GM18861 (cell line): ENCODE measurements around the gene CACNA1D.
A peak's percentile ranks its signal among the peaks of the same experiment; 100 is the strongest.

Experiments used
- ATAC-seq: cut with Tn5 transposase; IDR thresholded peaks from one replicate; pipeline ENCODE4 v1.9.1; 2021; ENCODE audit not compliant: unreplicated experiment

Gene CACNA1D

DNA sequence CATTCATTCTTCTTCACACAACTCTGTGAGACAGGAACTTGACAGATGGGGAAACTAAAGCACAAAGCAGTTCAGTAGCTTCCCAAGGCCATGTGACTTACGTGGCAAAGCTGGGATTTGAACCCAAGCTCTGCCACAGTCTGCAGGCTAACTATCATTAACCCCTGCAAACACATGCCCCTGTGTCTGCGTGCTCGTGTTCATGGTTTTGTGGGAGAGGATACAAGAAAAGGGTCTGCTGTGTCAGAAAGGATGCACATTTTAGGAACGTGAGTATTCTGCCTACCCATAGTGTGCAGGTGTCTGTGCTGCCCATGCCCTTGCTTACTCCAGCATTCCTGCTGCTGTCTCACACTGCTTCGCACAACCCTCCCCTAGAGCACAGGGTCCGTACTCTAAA is 214.8 kb downstream of the CACNA1D start:
- ATAC-seq, result no peak

DNA sequence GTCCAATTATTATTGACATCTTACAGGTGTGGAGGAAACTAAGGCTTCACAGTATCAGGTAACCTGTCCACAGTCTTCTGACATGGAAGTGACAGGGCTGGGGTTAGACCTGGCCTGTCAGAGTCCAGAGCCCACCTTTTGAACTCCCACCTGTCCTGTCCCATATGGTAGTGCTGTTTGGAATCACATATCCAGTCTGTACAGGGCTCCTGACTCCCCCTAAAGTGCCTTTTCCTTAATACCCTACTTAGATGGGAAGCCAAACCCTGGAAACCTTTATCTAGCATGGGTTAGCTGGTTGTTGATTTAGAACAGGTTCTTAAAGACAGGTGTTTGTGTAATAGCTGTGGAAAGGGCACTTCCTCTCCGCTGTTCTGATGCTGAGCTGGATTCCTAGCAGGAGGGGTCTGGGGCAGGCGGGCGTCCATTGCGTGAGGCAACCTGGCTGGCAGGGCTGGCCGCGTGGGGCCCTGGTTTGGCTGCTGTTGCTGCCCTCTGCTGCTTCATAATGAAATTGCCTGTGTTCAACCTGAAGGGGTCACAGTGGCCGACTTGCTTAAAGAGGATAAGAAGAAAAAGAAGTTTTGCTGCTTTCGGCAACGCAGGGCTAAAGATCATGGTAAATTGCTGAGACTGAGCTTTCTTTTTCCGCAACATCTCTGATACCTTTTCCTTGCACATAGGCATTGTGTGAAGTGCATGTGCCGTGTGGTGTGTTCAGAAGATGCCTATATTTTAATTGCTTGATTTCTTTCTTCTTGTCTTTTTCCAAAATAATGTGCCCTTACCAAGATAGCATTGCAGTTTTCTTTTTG is 215.7 kb downstream of the CACNA1D start:
- peak; percentile 59 for ATAC-seq

DNA sequence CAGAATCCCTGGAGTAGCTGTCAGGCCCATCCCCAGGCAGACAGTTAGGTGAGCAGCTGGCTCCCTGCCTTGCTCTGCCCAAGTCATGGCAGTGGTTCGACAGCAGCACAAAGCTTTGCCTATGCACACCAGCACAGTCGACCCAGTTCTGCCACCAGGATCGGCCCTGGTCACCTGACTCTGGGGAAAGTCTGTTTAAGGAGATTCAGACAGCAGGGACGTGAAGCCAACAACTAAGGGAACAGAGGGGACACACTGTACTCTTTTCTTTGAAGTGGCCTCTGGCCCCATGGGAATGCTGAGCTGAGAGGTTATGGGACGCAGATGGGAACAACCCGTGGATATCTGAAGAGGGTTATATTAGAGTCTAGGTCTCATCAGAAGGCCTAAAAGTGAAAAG is 217.0 kb downstream of the CACNA1D start:
- ATAC-seq, result no peak

DNA sequence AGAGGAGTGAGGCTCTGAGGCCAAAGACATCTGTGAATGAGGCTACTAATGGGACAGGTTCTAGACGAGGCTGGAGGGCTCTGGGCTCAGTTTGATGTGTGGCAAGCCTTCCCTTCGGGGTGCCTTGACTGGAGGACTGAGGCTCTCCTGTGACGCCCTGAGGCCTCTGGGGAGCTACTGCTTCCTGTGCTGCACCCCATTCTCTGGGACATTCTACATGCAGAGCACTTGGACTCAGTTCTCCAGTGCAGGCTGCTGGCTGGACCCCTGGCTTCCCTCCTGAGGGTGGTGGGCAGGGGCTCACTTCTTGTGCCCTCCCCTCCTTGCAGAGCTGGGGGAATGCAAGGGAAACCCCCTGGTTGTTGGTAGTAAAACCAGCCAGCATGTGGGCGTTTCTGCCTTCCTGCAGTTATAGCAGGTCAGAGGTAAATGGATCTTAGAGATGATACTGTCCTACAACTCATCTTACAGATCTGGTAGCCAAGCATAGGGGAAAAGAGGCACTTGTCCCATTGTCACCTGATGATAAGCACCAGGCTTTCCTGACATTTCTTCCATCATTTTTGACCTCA is 218.5 kb downstream of the CACNA1D start:
- no peak for ATAC-seq

DNA sequence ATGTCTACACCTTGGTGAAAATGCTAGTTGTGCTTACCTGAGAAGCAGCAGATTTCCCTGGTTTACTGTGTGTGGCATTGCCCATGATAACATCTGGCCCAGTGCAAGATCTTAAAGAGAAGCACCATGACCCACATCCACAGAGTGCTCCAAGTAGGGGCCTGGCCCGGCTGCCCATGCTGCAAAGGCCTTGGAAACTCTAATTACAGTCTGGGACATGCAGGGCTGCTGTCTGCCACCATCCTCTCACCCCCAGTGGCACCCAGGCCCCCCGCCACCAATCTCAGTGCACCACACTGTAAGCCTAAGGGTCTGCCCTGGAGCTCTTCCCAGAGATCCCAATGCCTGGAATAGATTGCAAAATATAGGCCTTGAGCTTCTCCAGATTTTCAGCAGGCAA is 219.2 kb downstream of the CACNA1D start:
- ATAC-seq, result no peak

DNA sequence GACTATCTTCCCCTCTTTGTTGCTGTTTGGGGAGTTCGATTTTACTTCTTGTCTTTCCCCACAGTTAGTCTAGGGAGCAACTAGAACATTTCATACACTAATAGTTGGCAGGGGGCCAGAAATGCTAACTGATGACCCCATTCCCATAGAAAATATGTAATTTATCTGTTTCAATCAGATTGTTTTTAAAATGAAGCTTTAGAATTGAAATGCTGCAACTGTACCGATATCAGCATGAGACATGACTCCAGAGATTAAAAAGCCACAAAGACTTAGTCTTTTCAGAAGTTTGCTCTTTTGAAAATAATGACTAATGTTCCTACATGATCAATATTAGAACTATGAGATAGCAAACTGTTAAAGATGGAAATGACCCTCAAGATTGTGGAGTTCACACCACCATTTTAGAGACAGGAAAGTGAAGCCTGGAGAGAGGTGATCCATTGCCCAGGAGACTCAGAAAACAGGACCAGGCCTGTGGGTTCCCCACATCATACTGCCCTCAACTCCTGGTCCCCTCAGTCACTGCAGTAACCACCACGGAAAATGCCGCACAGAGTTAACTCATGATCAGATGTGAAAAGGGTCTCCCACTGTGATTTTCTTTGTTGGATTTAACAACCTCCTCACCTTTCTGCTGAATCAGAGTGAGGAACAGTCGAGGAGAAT is 221.5 kb downstream of the CACNA1D start:
- no peak for ATAC-seq

DNA sequence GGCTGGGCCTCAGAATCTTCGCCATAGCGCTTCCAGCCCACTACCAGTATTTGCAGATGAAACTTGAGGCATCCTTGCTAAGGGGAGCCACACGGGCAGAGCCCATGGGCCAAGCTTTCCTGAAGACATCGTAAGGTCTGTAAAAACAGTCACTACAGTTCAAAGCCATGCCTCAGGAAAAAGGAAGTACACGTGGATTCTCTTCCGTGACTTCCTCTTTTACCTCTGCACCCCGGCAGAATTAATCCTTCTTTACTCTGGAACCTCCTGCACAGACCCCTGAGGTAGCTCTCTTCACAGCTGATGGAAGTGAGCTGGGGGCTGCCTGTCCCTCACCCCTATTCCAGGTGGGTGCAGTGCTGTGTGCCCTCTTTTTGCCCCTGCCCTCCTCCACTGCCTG is 222.6 kb downstream of the CACNA1D start:
- ATAC-seq, result no peak

DNA sequence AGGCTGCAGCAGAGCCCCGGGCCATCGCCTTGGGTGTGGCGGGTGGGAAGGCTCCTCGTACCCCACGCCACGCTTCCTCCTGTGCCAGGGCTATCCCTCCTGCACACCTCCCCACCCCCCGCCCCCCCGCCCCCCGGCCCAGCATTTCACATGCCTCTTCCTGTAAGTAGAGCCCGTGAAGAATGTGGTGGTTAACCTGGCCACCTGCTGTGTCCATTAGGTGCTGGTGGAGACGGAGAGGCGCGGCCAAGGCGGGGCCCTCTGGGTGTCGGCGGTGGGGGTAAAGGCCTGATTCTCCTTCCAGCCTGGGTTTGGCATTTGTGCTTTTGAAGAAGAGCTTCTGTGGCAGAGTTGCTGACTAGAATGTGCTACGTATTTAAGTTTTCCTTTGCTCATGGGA is 224.1 kb downstream of the CACNA1D start:
- ATAC-seq, result no peak

DNA sequence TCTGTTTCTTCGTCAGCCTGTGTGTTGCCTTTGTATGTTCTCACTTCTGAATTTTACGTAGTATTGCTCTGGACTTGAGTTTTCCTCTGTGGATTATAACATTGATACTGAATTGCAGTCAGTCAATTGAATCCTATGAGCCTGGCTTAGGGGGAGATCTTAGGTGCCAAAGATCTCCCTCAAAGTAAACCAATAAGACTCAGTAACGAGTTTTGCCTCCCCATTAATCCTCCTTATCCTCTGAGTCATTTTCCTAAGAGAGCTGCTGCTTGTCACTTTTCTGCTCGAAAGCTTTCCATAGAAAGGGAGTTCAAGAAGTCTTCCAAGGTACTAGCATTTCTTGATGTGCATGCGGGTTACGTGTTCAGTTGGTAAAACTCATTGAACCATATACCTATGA is 225.4 kb downstream of the CACNA1D start:
- ATAC-seq, result no peak

DNA sequence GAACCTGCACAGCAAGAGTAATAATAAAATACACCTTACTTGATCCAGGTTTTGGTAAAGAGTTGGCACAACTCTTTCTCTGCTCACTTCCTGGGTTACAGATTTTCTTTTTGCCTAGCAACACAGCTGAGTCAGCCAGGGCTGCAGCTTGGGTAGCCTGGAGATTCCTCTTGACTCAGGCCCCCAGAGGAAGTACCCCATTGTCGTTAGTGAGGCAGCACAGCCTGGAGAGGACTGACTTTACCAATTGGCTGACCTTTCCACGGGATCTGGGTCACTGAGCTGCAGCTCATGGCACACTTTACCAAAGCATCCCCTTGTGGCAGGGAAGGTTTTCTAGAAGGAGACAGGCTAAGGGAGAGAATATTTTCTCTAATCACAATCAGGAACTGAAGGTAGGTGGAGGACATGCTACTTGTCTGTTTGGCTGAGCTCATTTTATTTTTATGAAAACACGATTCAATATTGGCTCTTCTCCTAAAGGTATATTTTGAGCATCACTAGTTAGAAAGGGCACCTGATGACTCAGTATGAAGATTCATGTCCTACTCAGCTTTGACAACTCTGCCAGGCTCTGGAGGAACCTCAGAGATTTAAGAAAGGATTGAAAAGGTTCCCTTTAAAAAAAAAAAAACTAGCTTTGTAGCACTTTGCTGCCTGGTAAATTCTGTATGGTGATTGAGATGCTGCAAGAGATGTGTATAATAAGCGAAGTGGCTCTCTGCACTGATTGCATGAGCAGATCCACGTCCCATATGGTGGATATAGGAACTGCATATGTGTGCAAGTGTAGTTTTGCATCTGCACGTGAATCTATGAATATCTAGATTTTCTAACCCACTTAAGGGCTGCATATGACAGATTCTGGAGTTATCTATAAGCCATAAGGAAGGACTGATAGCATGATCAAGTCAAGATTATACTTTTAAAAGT is 227.0 kb downstream of the CACNA1D start:
- ATAC-seq, result no peak

DNA sequence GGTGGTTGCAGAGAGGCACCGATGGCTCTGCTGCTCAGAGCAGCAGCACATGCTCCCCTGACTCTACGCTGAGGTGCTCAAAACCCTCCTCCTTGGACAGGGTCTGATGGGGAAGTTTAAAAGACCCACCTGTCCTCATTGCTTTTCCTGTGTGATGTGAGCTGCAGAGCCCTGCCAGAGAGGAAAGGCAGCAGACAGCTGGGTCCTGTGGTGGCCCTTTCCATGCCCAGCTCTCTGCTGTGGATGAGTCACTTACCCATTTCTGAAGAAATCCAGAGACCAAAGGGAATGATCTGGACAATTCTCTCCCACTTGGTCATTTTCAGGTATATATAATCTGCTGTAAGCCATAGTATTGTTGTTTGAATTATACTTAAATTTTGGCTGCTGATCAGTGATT is 230.2 kb downstream of the CACNA1D start:
- no peak for ATAC-seq

DNA sequence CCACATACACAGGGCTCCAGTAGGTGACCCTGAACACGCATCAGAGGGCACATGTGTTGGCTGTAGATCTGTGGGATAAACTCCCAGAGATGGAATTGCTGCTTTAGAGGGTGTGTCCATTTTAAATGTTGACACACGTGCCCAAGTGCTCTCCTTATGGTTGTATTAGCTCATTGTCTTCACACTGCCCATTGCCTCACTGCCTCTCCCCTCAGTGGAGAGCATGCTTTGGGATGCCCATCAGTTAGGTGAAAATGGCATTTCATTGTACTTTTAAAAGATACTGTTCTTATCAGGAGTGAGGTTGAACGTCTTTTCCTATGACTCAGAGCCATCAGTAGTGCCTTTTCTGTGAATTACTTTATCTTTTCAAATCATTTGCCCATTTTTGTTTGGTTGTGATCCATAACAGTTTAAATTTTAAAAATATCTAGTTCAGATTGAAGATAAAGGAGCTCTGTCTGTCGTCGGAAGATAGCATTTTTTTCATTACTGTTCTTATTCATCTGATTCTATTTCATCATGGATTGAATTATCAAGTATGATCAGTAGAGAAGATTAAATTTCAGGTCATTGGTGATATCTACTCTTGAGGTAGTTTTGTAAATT is 231.1 kb downstream of the CACNA1D start:
- ATAC-seq, result no peak

DNA sequence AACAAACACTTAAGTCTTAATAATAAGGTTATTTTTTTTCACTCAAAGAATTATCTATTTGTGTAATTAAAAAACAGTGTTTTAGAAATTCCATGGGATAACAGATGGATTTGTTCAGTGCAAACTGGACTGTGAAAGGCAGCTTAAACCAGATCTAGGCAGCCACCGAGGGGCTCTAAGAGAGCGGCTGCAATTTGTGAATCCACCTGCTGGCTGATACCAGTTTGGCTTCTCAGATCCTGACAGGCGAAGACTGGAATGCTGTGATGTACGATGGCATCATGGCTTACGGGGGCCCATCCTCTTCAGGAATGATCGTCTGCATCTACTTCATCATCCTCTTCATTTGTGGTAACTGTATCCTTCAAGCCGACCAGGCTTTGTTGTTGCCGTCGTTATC is 232.2 kb downstream of the CACNA1D start:
- no peak for ATAC-seq

DNA sequence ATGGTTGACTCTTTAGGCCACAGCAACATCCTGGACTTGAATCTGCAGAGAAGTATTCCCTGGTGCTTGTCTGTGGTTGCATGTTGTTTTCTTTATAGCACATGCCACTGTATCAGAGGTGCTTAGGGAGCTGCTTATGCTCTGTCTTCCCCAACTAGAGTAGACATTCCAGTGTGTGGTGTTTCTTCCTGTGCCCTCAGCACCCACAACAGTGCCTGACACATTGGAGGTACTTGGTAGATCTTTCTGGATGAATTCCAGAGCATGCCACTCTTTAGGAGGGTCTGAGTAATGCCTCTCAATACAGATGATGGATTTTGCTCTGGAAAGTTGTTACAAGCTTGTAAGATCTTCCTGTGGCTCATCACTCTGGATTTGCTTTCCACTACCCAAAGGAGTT is 234.2 kb downstream of the CACNA1D start:
- ATAC-seq, result no peak

DNA sequence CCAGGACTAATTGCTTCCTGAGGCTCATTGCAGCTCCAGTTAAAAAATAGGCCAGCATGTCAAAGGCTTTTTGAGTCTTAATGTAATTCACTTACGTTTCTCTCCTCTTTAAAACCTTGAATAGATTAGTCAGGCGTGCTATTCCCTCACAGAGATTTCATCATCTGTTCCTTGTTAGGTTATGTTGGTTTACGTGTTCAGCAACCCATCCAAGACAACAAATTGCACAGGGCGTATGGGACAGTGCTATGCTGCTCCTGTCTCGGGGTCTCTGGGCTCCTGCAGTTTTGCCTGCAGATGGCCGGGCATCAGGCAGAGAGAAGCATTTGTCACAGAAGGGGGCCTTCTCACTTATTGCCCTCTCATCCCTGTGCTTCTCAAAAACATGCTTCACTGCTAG is 234.7 kb downstream of the CACNA1D start:
- ATAC-seq, result no peak

DNA sequence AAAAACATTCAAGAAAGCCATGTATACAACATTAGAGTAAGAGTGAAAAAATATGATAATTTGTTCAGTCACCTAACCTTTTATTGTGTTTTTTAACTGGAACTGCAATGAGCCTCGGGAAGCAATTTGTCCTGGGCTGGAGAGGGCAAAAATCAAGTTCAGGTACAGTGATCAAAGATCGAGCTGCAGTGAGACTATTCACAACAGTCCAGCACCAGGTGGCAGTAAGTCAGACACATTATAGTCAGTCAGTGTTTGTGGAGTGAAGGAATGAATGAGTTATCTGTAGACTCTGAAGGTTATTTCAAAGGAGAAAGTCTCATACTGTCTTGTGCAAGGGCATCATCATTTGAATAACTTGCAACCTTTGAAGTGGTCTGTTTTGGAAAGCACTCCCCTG is 235.2 kb downstream of the CACNA1D start:
- peak; percentile 66 for ATAC-seq

DNA sequence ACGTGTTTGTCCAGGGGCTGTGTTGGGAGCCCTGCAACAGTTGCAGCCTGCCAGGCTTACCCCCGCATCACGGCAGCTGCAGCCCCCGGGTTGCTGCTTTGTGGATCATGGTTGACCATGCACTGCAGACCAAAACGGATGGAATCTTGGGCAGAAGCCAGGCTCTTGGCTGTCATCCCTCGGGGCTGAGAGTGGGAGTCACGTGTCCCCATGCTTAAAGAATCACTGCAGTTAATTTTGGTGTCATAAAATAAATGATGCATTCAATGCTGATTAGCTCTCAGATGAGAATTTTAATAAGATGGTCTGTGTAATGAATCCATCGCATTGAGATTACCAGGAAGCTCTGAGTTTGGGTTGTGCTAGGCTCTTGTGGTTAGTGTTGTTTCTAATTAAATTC is 236.2 kb downstream of the CACNA1D start:
- no peak for ATAC-seq

DNA sequence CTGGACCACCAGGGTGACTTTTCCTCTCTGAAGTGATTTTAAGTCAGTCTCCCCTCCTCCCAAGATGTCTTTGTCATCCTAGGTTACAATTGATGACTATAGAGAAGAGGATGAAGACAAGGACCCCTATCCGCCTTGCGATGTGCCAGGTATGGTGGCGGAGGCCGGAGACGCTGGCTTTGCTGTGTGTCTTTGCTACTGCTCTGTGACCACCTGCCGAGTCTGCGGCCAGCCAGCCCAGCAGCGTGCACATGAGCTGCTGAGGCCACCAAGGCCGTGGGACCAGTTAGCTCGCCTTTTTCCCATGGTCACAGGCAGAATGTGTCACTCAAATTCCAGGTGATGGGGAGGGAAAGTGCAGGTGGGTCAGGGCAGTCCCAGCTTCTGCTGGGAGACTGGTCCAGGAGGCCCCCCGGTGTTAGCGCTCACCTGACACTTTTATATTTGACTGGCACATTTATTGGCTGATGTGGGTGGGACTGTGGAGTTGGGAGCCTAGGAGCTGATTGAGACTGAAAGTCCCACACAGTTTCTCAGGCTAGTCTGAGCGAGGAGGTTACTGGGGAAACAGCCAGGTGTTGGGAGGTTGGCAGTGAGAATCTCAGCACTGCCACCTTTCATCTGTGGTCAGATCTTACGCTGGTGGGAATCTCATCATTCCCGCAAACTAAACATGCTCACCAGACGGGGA is 237.7 kb downstream of the CACNA1D start:
- ATAC-seq, result no peak

DNA sequence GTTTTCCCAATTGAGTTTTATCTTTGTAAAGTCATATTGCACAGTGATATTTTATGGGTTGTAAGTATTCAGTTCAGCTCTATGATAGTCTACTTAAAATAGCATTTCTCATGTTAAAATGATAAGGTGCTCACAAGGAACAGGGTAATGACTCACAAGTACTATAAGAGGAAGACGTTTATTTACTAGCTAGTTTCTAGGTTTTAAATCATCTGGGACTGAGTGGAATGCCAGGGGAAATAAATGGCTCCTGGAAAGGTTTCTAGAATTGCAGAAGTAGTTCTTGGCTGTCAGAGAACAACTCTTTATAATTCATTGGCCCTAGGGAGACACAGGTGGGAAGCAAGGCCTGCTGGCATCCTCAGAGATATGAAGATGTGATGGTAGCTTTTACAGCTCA is 239.0 kb downstream of the CACNA1D start:
- no peak for ATAC-seq

DNA sequence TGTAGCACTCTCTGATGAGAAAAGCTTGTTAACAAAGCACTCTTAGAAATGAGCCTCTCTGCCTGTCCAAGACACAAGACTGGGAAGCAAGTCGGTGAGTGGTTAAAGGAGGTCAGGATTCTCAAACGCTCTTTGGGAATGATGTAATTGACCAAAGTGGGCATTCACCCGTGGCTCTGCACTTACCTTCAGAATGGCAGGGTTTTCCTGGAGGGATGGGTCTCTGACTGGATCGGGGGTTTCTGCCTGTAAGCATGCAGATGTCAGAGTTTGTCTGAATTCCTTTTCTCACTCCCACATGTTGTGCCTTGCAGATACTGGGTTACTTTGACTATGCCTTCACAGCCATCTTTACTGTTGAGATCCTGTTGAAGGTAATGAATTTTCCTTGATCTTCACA is 245.6 kb downstream of the CACNA1D start:
- ATAC-seq, result no peak
